A549 (cell line): ENCODE results near the gene CIAO3. TPM values are rescaled to one million over a fixed set of nuclear protein-coding genes. Genes with fewer than 3 reads are reported as not detected.

Experiments used
- ATAC-seq, 2 experiments: fragments of 200-7000 bp in 1 of 2; fragments of >200 bp in 1 of 2; cut with Nextera tagmentation in 1 of 2; cut with Tn5 transposase in 1 of 2; 3 replicates each; pipeline versions ENCODE4 v1.8.0 to v1.9.1; 2018 to 2020; ENCODE audit warnings: mild to moderate bottlenecking in 1 of 2, moderate library complexity in 1 of 2
- CTCF ChIA-PET: fragments of 300-600 bp; sonication (Branson Sonifier 250); formaldehyde crosslinking; extraction: SDS; loops from one replicate; lab custom pipeline; 2021; ENCODE audit warnings: antibody characterized with exemption, inconsistent platforms; lab: Yijun Ruan, JAX
- POLR2A ChIA-PET: fragments of 350-600 bp; formaldehyde crosslinking; extraction: SDS; loops from one replicate; lab custom pipeline; 2021; ENCODE audit warnings: antibody characterized with exemption, inconsistent platforms; lab: Yijun Ruan, JAX
- DNase-seq, 2 experiments: peaks; one replicate each; pipeline versions ENCODE4 v3.0.0 to v3.0.0-alpha.2; 2011 to 2016; ENCODE audit warnings: low read depth in 1 of 2, low spot score in 1 of 2
- FAIRE-seq: peaks from 2 replicates; lab custom pipeline; 2011; peaks lifted over from hg19 to GRCh38; lab: Jason Lieb, UNC
- H3K27ac ChIP-seq, 2 experiments: fragments of >200 bp; sonication (Bioruptor Twin); formaldehyde crosslinking; 3 replicates each; pipeline ENCODE4 v1.5.1; 2016 to 2017
- H3K4me1 ChIP-seq: fragments of >200 bp; sonication (Bioruptor Twin); formaldehyde crosslinking; 3 replicates; pipeline ENCODE4 v1.6.1; 2016
- H3K4me2 ChIP-seq: fragments of >200 bp; sonication (Bioruptor Twin); formaldehyde crosslinking; 3 replicates; pipeline ENCODE4 v1.6.1; 2016
- H3K4me3 ChIP-seq: fragments of >200 bp; sonication (Bioruptor Twin); formaldehyde crosslinking; 3 replicates; pipeline ENCODE4 v1.5.1; 2016
- H3K9me3 ChIP-seq: fragments of >200 bp; sonication (Bioruptor Twin); formaldehyde crosslinking; 3 replicates; pipeline ENCODE4 v1.6.1; 2016
- CHD4 ChIP-seq: fragments of 200-600 bp; sonication (generic); IDR thresholded peaks from 2 replicates; pipeline ENCODE4 v1.6.1; 2016; ENCODE audit warnings: antibody characterized with exemption, mild to moderate bottlenecking, borderline replicate concordance
- ESRRA ChIP-seq: fragments of 150-350 bp; IDR thresholded peaks from 2 replicates; pipeline ENCODE4 v1.6.1; 2014; ENCODE audit warnings: mild to moderate bottlenecking, low read length, borderline replicate concordance
- FOSB ChIP-seq: fragments of 250-450 bp; sonication (Bioruptor Pico); IDR thresholded peaks from 2 replicates; pipeline ENCODE4 v1.5.0; 2020; ENCODE audit warnings: mild to moderate bottlenecking, moderate library complexity
- GATA3 ChIP-seq: IDR thresholded peaks from 2 replicates; pipeline ENCODE4 v1.6.1; 2012; ENCODE audit warnings: borderline replicate concordance
- JUN ChIP-seq, 2 experiments: fragments of >200 bp; sonication (Bioruptor Twin); formaldehyde crosslinking; IDR thresholded peaks; 2 replicates in 1 of 2; 3 replicates in 1 of 2; pipeline ENCODE4 v1.6.1; 2016 to 2017
- MYC ChIP-seq: IDR thresholded peaks from 2 replicates; pipeline ENCODE4 v1.6.1; 2012; ENCODE audit warnings: mild to moderate bottlenecking, inconsistent platforms, low read length, improper control_type of control experiment, borderline replicate concordance
- NFE2L2 ChIP-seq: fragments of 150-350 bp; conservative IDR thresholded peaks from 2 replicates; pipeline ENCODE4 v1.6.1; 2014; ENCODE audit warnings: low read length
- PHF8 ChIP-seq: fragments of 200-600 bp; sonication (generic); IDR thresholded peaks from 2 replicates; pipeline ENCODE4 v1.6.1; 2016; ENCODE audit warnings: low read depth, mild to moderate bottlenecking, antibody characterized with exemption, moderate library complexity, borderline replicate concordance
- POLR2A ChIP-seq: IDR thresholded peaks from 2 replicates; pipeline ENCODE4 v1.6.1; 2012; ENCODE audit warnings: mild to moderate bottlenecking, low read length
- POLR2AphosphoS2 ChIP-seq: conservative IDR thresholded peaks from 2 replicates; pipeline ENCODE4 v1.6.1; 2012; ENCODE audit warnings: low read length, improper control_type of control experiment, inconsistent platforms
- RNF2 ChIP-seq: fragments of 200-600 bp; sonication (generic); IDR thresholded peaks from 2 replicates; pipeline ENCODE4 v1.6.1; 2016; ENCODE audit warnings: low read depth, mild to moderate bottlenecking, antibody characterized with exemption, moderate library complexity, borderline replicate concordance
- TFCP2L1 ChIP-seq: fragments of 250-450 bp; sonication (Bioruptor Pico); IDR thresholded peaks from 2 replicates; pipeline ENCODE4 v1.5.0; 2021; ENCODE audit warnings: mild to moderate bottlenecking
- ZNF302 ChIP-seq: fragments of 250-450 bp; sonication (Bioruptor Pico); IDR thresholded peaks from 2 replicates; pipeline ENCODE4 v1.9.0; 2021; ENCODE audit warnings: inconsistent platforms, mild to moderate bottlenecking, moderate library complexity
- WGBS: methylation state at CpG from one replicate; pipeline ENCODE4 v1.1.6; 2017; ENCODE audit errors: missing lambda C conversion rate; 5-methylcytosine and 5-hydroxymethylcytosine counted together
- polyA plus RNA-seq, 4 experiments: library from polyadenylated mRNA; depleted of rRNA in 3 of 4; stranded (reverse); fragments of >200 nt; fragmentation: RNase III in 1 of 4; extraction: RNeasy Plus Mini Kit Qiagen cat#74134 plus additional on column Dnase treatment in 1 of 4; gene quantifications; 2 replicates in 3 of 4; 3 replicates in 1 of 4; pipeline ENCODE4 v1.2.3, GENCODE V29; 2011 to 2017
- TF ChIP-seq, protein P1 (sequence below): fragments of 200-600 bp; sonication (generic); IDR thresholded peaks from 2 replicates; pipeline ENCODE4 v1.6.1; 2016; ENCODE audit warnings: antibody characterized with exemption, mild to moderate bottlenecking, moderate library complexity
- TF ChIP-seq, protein P2 (sequence below): IDR thresholded peaks from 2 replicates; pipeline ENCODE4 v1.6.1; 2012; ENCODE audit warnings: low read depth, borderline replicate concordance
- TF ChIP-seq, protein P3 (sequence below): fragments of >200 bp; sonication (Bioruptor Twin); formaldehyde crosslinking; IDR thresholded peaks from 3 replicates; pipeline ENCODE4 v1.5.1; 2016
- TF ChIP-seq, protein P4 (sequence below): IDR thresholded peaks from 2 replicates; pipeline ENCODE4 v1.6.1; 2012
- TF ChIP-seq, protein P5 (sequence below): IDR thresholded peaks from 2 replicates; pipeline ENCODE4 v1.6.1; 2012

The CIAO3 gene
- polyA plus RNA-seq, 2 of the 4 experiments (the other 2 are of a cell fraction), result 17.4 to 23.0 TPM

DNA sequence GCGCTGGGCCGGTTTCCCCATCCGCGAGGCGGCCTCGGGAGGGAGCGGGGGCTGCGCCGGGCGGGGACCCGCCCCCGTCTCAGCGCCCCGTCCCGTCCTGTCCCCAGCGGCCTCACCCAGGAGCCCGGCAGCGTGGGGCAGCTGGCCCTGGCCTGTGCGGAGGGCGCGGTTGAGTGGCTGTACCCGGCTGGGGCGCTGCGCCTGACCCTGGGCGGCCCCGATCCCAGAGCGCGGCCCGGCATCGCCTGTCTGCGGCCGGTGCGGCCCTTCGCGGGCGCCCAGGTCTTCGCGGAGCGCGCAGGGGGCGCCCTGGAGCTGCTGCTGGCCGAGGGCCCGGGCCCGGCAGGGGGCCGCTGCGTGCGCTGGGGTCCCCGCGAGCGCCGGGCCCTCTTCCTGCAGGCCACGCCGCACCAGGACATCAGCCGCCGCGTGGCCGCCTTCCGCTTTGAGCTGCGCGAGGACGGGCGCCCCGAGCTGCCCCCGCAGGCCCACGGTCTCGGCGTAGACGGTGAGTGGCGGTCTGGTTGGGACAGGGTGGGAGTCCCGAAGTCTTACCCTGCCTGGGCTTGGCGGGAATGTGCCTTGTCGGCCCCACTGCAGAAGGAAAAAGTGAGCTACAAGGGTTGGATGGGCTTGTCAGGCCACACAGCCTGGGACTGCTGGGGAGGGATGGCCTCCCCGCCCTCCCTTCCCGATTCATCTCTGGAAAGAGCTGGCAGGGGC lies 25.2 kb downstream of the CIAO3 start:
- FAIRE-seq, result no peak

More for the DNA sequence above, 25.2 kb downstream of the CIAO3 start:
- 0% methylated on average over 3 of the region's 74 CpGs for WGBS
- TF ChIP-seq, protein P1, sequence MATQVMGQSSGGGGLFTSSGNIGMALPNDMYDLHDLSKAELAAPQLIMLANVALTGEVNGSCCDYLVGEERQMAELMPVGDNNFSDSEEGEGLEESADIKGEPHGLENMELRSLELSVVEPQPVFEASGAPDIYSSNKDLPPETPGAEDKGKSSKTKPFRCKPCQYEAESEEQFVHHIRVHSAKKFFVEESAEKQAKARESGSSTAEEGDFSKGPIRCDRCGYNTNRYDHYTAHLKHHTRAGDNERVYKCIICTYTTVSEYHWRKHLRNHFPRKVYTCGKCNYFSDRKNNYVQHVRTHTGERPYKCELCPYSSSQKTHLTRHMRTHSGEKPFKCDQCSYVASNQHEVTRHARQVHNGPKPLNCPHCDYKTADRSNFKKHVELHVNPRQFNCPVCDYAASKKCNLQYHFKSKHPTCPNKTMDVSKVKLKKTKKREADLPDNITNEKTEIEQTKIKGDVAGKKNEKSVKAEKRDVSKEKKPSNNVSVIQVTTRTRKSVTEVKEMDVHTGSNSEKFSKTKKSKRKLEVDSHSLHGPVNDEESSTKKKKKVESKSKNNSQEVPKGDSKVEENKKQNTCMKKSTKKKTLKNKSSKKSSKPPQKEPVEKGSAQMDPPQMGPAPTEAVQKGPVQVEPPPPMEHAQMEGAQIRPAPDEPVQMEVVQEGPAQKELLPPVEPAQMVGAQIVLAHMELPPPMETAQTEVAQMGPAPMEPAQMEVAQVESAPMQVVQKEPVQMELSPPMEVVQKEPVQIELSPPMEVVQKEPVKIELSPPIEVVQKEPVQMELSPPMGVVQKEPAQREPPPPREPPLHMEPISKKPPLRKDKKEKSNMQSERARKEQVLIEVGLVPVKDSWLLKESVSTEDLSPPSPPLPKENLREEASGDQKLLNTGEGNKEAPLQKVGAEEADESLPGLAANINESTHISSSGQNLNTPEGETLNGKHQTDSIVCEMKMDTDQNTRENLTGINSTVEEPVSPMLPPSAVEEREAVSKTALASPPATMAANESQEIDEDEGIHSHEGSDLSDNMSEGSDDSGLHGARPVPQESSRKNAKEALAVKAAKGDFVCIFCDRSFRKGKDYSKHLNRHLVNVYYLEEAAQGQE, result no peak
- TF ChIP-seq, protein P2, sequence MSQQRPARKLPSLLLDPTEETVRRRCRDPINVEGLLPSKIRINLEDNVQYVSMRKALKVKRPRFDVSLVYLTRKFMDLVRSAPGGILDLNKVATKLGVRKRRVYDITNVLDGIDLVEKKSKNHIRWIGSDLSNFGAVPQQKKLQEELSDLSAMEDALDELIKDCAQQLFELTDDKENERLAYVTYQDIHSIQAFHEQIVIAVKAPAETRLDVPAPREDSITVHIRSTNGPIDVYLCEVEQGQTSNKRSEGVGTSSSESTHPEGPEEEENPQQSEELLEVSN, result peak; percentile 70
- TF ChIP-seq MYC (peak; percentile 38; the same call in 1 of the 2 replicates), FOSB (CRISPR knock-in tag) (no peak), JUN (IDR thresholded peaks at IDR 0.05) (peak in 1 of 2 experiments; percentile 58; a peak in 2 of 5 replicates), PHF8 (0 out of 2 replicates have a peak, but pooled peaks have one; percentile 28), ESRRA (no peak), POLR2AphosphoS2 (no peak), NFE2L2 (no peak), ZNF302 (CRISPR knock-in tag) (no peak), CHD4 (no peak), GATA3 (no peak), POLR2A (no peak), TFCP2L1 (CRISPR knock-in tag) (no peak), RNF2 (0 out of 2 replicates have a peak, but pooled peaks have one; percentile 10)
- TF ChIP-seq, protein P3, sequence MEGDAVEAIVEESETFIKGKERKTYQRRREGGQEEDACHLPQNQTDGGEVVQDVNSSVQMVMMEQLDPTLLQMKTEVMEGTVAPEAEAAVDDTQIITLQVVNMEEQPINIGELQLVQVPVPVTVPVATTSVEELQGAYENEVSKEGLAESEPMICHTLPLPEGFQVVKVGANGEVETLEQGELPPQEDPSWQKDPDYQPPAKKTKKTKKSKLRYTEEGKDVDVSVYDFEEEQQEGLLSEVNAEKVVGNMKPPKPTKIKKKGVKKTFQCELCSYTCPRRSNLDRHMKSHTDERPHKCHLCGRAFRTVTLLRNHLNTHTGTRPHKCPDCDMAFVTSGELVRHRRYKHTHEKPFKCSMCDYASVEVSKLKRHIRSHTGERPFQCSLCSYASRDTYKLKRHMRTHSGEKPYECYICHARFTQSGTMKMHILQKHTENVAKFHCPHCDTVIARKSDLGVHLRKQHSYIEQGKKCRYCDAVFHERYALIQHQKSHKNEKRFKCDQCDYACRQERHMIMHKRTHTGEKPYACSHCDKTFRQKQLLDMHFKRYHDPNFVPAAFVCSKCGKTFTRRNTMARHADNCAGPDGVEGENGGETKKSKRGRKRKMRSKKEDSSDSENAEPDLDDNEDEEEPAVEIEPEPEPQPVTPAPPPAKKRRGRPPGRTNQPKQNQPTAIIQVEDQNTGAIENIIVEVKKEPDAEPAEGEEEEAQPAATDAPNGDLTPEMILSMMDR, result peak; percentile 61
- TF ChIP-seq, protein P4, sequence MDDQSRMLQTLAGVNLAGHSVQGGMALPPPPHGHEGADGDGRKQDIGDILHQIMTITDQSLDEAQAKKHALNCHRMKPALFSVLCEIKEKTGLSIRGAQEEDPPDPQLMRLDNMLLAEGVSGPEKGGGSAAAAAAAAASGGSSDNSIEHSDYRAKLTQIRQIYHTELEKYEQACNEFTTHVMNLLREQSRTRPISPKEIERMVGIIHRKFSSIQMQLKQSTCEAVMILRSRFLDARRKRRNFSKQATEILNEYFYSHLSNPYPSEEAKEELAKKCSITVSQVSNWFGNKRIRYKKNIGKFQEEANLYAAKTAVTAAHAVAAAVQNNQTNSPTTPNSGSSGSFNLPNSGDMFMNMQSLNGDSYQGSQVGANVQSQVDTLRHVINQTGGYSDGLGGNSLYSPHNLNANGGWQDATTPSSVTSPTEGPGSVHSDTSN, result peak; percentile 29; the same call in 1 of the 2 replicates
- TF ChIP-seq, protein P5, sequence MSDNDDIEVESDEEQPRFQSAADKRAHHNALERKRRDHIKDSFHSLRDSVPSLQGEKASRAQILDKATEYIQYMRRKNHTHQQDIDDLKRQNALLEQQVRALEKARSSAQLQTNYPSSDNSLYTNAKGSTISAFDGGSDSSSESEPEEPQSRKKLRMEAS, result peak; percentile 37; the same call in 1 of the 2 replicates
- ATAC-seq, result peak in 1 of 2 experiments; percentile 23; a peak in 4 of 6 replicates
- Histone ChIP-seq H3K4me1 (peaks cover 79% of the 10 kb centered on the region), H3K9me3 (no peaks in the 10 kb centered on the region), H3K4me2 (peak overlapping the region; percentile 94), H3K4me3 (peak overlapping the region; percentile 64), H3K27ac (peak overlapping the region; percentile 80 to 99)
- ChIA-PET CTCF (interaction anchor here (0.7 to 25.1 kb wide), 17 partner anchors 8 to 434 kb away, joined by 3 to 656 read pairs (median 5); partner anchors contain the start of genes ANTKMT, CCDC78, CHTF18 and CIAO3), POLR2A (interaction anchor here (0.6 to 2.4 kb wide), 5 partner anchors 9 to 365 kb away, joined by 3 to 23 read pairs (median 6); partner anchors contain the start of genes CCDC78, CHTF18 and RPUSD1)
- peak in 1 of 2 experiments; percentile 61 for DNase-seq
